OCI-LY3 (cell line): Measurements from ENCODE around the gene HSPA1B.

Source experiments
- CTCF ChIP-seq: fragments of 200-600, 300-600 bp; sonication (generic); IDR thresholded peaks from 2 replicates; pipeline ENCODE4 v1.5.1; 2014; ENCODE audit warnings: antibody characterized with exemption, low read length, low read depth
- EZH2phosphoT487 ChIP-seq: fragments of 200-600 bp; shearing (Covaris generic); IDR thresholded peaks from 2 replicates; pipeline ENCODE4 v1.6.1; 2018; ENCODE audit warnings: antibody characterized with exemption, mixed run types, low read depth

DNA sequence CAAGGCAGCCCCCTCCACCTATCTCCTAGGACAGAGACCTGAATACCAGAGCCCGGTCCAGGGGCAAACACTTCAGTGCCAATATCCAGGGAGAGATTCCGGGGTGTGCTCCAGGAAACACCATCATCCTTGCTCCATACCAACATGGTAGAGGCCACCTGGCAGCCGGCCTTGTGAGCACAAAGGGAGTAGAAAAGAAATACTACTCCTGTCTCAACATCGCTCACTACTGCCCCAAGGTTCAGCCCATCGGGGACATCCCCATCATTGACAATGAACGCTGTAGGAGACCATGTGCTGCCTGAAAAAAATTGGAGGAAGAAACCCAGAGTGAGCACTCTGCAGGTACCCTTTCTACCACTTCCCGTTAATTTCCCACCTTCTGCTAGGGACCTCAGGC is 33.6 kb downstream of the HSPA1B start:
- no peak for TF ChIP-seq CTCF
- TF ChIP-seq EZH2phosphoT487: no peak
